ENCODE results near the gene ANKRD53.

GRCh38 chr2:71006323-71006722 lies 27.9 kb downstream of the ANKRD53 start:
- TF ChIP-seq CTCF (conservative IDR thresholded peaks at IDR 0.05 in 1 of 2, IDR thresholded peaks at IDR 0.05 in 1 of 2; ENCODE audit: extremely low read depth in 1 of 2, insufficient read depth in 1 of 2, low read depth in 1 of 2, low read length in 2 of 2) (no peak), EZH2 (IDR thresholded peaks at IDR 0.05; ENCODE audit: borderline replicate concordance, low read length) (no peak)

Data from mammary epithelial cell (primary cell).